ENCODE results near the gene PDE6C.

- TF ChIP-seq CTCF (IDR thresholded peaks at IDR 0.05) = no peak
- no peak for TF ChIP-seq POLR2A (IDR thresholded peaks at IDR 0.05)
Measured at GRCh38 chr10:93710333-93710909, 98.1 kb downstream of the PDE6C start.
